HepG2 (cell line): ENCODE measurements around the gene GABRG3.

Source experiments
- CEBPB ChIP-seq: IDR thresholded peaks from 2 replicates; pipeline ENCODE4 v1.6.1; 2011; ENCODE audit warnings: low read depth, low read length, improper control_type of control experiment, borderline replicate concordance
- ELF4 ChIP-seq: sonication (generic); formaldehyde crosslinking; IDR thresholded peaks from 2 replicates; pipeline ENCODE4 v1.5.0; 2020; ENCODE audit warnings: missing genetic modification reagents, mild to moderate bottlenecking, moderate library complexity, borderline replicate concordance
- HDAC6 ChIP-seq: fragments of 200-600 bp; sonication (generic); IDR thresholded peaks from 2 replicates; pipeline ENCODE4 v1.7.0; 2017; ENCODE audit warnings: mild to moderate bottlenecking, antibody characterized with exemption, low read length, low read depth
- NONO ChIP-seq, 2 experiments: fragments of 450-650 bp in 1 of 2; sonication (generic) in 1 of 2; formaldehyde crosslinking in 1 of 2; IDR thresholded peaks in 1 of 2; conservative IDR thresholded peaks in 1 of 2; 2 replicates each; pipeline versions ENCODE4 v1.6.1 to v1.8.0; 2017 to 2022; ENCODE audit warnings: mild to moderate bottlenecking in 1 of 2, missing genetic modification reagents in 1 of 2, moderate library complexity in 1 of 2
- NRL ChIP-seq: sonication (generic); formaldehyde crosslinking; IDR thresholded peaks from 2 replicates; pipeline ENCODE4 v1.5.0; 2020; ENCODE audit warnings: missing genetic modification reagents, mild to moderate bottlenecking, moderate library complexity, borderline replicate concordance
- RXRA ChIP-seq: sonication (generic); formaldehyde crosslinking; IDR thresholded peaks from 2 replicates; pipeline ENCODE4 v1.5.1; 2020; ENCODE audit warnings: missing genetic modification reagents
- TBP ChIP-seq: sonication (generic); formaldehyde crosslinking; IDR thresholded peaks from 2 replicates; pipeline ENCODE4 v1.5.0; 2020; ENCODE audit warnings: missing genetic modification reagents
- ZNF280B ChIP-seq: sonication (generic); formaldehyde crosslinking; IDR thresholded peaks from 2 replicates; pipeline ENCODE4 v1.5.0; 2020; ENCODE audit warnings: missing genetic modification reagents, mild to moderate bottlenecking, borderline replicate concordance
- ZNF639 ChIP-seq: conservative IDR thresholded peaks from 2 replicates; pipeline ENCODE4 v1.6.1; 2018; ENCODE audit warnings: missing genetic modification reagents

- TF ChIP-seq RXRA (CRISPR knock-in tag) (no peak), NONO (IDR thresholded peaks at IDR 0.05) (no peak), NONO (CRISPR knock-in tag; conservative IDR thresholded peaks at IDR 0.05) (no peak), ZNF280B (CRISPR knock-in tag) (no peak), ZNF639 (CRISPR knock-in tag) (no peak), CEBPB (no peak), TBP (no peak), NRL (CRISPR knock-in tag) (no peak), ELF4 (no peak), HDAC6 (no peak)
These were observed 278.8 kb downstream of the GABRG3 start for GRCh38 chr15:27249760-27250109.
